Lower lobe of right lung (tissue), 2 donors: ENCODE data around the gene GPR137. TPM values are rescaled to one million over a fixed set of nuclear protein-coding genes. Genes with fewer than 3 reads are reported as not detected.

ENCODE experiments used
- ATAC-seq, 2 donors: fragments of 200-7000 bp; cut with Tn5 transposase; one replicate each; pipeline ENCODE4 v1.9.1; 2020 to 2022; ENCODE audit warnings: mild to moderate bottlenecking in 2 of 2, moderate library complexity in 2 of 2
- DNase-seq: peaks from one replicate; pipeline ENCODE4 v3.0.0-alpha.2; 2020
- H3K27ac ChIP-seq: fragments of 200-600 bp; one replicate; pipeline ENCODE4 v1.8.0; 2022
- H3K27me3 ChIP-seq: fragments of 200-600 bp; one replicate; pipeline ENCODE4 v1.8.0; 2022; ENCODE audit warnings: low read depth
- H3K36me3 ChIP-seq: fragments of 200-600 bp; one replicate; pipeline ENCODE4 v1.8.0; 2022; ENCODE audit warnings: mild to moderate bottlenecking
- H3K4me1 ChIP-seq: fragments of 200-600 bp; one replicate; pipeline ENCODE4 v1.8.0; 2022
- H3K4me3 ChIP-seq: fragments of 200-600 bp; one replicate; pipeline ENCODE4 v1.8.0; 2022; ENCODE audit warnings: mild to moderate bottlenecking
- H3K9me3 ChIP-seq: fragments of 200-600 bp; one replicate; pipeline ENCODE4 v1.8.0; 2022
- intact Hi-C: fragments of 100-400 bp; cut with DNase I; formaldehyde crosslinking; loops from one replicate; pipeline ENCODE4 v1.11.0; 2022
- total RNA-seq: library from RNA; stranded (reverse); fragmentation: NEBNext Ultra II Directional; extraction: Animal tissue kit (Norgen Biotek cat#: 25700); gene quantifications from one replicate; pipeline ENCODE4 v1.2.1, GENCODE V29; 2021
- TF ChIP-seq, protein P1 (sequence below): fragments of 200-600 bp; IDR thresholded peaks from one replicate; pipeline ENCODE4 v1.8.0; 2022; ENCODE audit warnings: antibody characterized with exemption, mild to moderate bottlenecking
- donor health status: DM: no; HTN: yes; CAD: no; lungs with severe emphysema.

Gene GPR137
- total RNA-seq, 1 donor from 2014 or later: 37.7 TPM

DNA sequence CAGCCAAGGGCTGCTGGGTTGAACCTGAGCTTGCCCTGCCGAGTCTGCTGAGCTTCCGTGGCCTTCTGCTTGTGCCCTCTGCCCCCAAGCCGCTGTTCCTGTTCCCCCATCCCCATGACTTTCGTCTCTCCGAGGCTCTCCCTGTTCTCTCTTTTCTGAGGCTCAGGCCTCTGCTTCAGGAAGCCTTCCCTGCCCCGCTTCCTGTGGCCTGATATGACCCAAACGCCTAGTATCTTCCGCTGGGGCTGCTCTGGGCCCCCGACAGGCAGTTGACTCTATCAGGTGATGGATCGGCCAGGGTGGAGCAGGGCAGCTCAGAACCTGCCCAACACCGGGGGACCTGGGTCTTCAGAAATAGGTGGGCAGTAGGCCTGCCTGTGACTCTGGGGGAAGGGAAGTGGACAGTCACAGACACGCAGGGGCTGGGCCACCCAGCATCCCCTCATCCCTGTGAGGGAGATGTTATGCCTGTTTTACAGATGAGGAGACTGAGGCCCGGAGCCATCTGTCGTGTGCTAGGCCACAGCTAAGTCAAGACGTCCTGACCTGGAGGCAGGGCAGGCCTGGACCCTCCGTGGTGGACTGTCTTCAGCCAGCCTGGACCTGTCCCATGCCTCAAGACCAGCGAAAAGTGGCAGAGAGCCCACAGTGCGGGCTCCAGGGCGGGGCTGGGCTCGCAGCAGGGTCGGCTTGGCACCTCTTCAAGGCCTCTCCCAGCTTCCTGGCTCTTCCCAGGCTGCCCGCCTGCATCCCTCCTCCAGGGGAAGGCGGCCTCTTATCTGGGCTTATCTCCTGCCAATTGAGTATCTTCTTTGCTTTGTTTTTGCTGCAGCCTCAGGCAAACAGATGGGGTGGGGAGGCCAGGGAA lies 17.4 kb upstream of the GPR137 start:
- no peak for ATAC-seq
- peak; percentile 72 for DNase-seq
- intact Hi-C loops: no loop called here

DNA sequence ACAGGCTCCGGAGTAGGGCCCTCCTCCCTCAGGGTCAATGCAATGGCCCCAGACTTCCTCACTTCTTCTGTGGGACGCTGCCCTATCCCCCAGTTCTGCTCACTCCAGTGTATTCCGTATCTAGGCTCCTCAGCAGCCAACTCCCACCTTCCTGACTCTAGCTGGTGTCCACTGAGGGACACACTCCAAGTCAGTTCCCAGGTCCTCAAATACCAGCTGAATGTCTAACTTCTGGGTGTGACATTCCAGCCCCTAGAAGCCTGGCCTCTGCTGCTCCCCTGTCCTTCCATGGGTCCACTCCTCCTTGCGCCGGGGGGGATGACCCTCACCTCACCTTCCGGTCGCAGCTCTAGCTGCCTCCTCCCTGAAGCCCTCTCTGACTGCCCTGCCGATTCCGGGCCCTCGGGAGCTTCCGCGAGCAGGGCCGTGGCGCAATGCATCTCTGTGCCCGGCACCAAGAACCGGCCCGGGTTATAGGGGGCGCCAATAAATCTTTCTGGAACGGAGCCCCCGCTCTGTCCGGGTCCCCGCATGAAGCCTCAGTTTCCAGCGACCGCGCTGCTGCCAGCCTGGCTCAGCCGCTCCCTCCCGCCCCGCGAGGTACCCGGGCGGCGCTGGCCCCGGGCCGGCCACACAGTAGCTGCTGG lies 16.6 kb upstream of the GPR137 start:
- peaks cover 40% of the 10 kb centered on the region for H3K4me1 ChIP-seq
- peak overlapping the region; percentile 95 for H3K4me3 ChIP-seq
- H3K27ac ChIP-seq: peak overlapping the region; percentile 99
- H3K9me3 ChIP-seq: no peaks in the 10 kb centered on the region
- no peaks in the 10 kb centered on the region for H3K27me3 ChIP-seq
- intact Hi-C loops: no loop called here
- ATAC-seq (peak; percentile 31 to 48), DNase-seq (peak; percentile 84)
- TF ChIP-seq, protein P1, sequence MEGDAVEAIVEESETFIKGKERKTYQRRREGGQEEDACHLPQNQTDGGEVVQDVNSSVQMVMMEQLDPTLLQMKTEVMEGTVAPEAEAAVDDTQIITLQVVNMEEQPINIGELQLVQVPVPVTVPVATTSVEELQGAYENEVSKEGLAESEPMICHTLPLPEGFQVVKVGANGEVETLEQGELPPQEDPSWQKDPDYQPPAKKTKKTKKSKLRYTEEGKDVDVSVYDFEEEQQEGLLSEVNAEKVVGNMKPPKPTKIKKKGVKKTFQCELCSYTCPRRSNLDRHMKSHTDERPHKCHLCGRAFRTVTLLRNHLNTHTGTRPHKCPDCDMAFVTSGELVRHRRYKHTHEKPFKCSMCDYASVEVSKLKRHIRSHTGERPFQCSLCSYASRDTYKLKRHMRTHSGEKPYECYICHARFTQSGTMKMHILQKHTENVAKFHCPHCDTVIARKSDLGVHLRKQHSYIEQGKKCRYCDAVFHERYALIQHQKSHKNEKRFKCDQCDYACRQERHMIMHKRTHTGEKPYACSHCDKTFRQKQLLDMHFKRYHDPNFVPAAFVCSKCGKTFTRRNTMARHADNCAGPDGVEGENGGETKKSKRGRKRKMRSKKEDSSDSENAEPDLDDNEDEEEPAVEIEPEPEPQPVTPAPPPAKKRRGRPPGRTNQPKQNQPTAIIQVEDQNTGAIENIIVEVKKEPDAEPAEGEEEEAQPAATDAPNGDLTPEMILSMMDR: no peak
- peaks cover 33% of the 10 kb centered on the region for H3K36me3 ChIP-seq

More for the DNA sequence above, 17.4 kb upstream of the GPR137 start:
- Histone ChIP-seq H3K27me3 (no peaks in the 10 kb centered on the region), H3K36me3 (peaks cover 41% of the 10 kb centered on the region), H3K9me3 (no peaks in the 10 kb centered on the region), H3K4me1 (peaks cover 40% of the 10 kb centered on the region), H3K4me3 (peak overlapping the region; percentile 95), H3K27ac (peak overlapping the region; percentile 99)
- TF ChIP-seq, protein P1: no peak

DNA sequence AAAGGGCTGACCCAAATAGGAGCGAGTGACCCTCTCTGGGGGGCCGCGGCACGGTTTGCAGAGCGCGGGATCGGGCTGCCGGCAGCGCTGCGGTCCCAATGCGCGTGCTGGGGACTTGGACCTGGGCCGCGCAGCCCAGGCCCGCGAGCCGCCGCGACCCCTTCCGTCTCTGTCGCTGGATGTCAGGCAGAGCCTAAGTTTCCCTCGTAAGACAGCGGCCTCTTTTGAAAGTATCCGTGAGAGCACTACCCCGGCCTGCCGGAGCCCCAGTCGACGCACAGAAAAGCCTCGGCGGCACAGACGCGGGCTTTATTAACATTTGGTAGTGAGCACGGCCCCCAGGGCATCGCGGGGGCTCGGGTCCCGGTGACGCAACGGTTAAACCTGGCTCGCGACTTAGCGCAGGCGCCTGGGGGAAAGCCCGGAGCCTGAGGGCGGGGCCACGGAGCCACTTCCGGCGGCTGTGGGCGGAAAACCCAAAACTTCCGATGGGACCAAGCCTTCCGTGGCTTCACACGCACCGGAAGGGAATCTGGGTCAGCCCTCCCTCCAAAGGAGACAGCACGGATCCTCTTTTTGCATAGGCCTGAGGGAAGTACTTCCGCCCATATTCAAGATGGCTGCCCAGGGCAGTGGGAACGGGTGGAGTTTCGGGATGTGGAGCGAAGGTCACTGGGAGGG lies 16.0 kb upstream of the GPR137 start:
- TF ChIP-seq, protein P1: peak; percentile 19
- Histone ChIP-seq H3K4me1 (peaks cover 40% of the 10 kb centered on the region), H3K27me3 (no peaks in the 10 kb centered on the region), H3K36me3 (peaks cover 27% of the 10 kb centered on the region), H3K27ac (peak overlapping the region; percentile 99), H3K4me3 (peak overlapping the region; percentile 95), H3K9me3 (no peaks in the 10 kb centered on the region)
- intact Hi-C loops: no loop called here
- DNase-seq: peak; percentile 98
- ATAC-seq: peak; percentile 89 to 94

DNA sequence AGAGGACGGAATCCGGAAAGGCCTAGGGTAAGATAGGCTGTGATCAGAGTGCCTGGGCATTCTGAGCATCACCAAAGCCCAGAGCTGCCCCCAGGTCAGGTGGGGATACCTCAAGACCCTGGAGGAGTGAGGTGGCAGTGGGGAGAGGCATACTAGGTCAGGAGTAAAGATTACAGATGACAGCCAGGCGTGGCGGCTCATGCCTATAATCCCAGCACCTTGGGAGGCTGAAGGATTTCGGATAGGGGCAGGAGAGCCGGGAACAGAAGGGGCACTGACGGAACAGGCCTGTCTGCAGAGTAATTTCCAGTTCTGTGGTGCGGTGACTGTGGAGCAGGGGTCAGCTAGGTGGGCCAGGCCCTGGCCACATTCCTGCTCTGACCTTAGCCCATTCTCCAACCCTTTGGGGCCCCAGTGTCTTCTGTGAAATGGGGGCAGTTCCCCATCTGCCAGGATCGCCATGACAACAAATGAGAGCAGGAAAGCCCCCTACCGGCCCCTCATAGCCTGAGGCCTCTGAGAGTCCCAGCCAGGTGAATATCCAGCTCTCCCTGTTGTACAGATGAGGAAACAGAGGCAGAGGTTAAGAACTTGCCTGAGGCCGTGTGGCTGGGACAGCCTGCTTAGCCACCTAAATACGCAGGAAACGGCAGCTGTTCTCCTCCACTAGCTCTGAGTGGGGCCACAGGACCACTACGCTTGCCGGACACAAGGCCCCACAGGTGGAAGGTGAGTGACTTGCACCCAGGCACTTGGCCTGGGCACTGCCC lies 10.4 kb upstream of the GPR137 start:
- Histone ChIP-seq H3K4me3 (no peak overlapping the region), H3K27me3 (no peaks in the 10 kb centered on the region), H3K9me3 (no peaks in the 10 kb centered on the region), H3K4me1 (peaks cover 14% of the 10 kb centered on the region), H3K27ac (no peak overlapping the region), H3K36me3 (peaks cover 38% of the 10 kb centered on the region)
- intact Hi-C loops: no loop called here
- ATAC-seq (no peak), DNase-seq (no peak)
- TF ChIP-seq, protein P1: no peak

DNA sequence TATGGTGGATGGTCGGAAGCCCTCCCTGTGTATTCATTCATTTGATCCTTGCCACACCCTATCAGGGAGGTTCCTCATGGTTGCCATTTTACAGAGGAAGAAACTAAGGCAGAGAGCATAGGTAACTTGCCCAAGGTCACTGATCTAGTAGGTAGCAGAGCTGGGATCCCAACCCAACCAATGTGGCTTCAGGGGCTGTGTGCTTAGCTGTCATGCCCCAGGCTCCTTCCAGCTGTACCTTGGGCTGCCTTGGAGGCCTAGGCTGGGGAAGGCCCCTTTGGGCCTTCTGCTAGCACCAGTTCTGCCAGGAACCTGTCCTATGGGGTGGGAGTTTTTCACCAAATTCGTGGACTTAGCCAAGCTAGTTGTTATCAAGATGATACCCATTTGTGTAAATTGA lies 9.8 kb upstream of the GPR137 start:
- peaks cover 14% of the 10 kb centered on the region for H3K4me1 ChIP-seq
- intact Hi-C loops: no loop called here
- H3K4me3 ChIP-seq: no peak overlapping the region
- H3K9me3 ChIP-seq: no peaks in the 10 kb centered on the region
- no peak for DNase-seq
- H3K27ac ChIP-seq: no peak overlapping the region
- TF ChIP-seq, protein P1: no peak
- H3K27me3 ChIP-seq: no peaks in the 10 kb centered on the region
- no peak for ATAC-seq
- peaks cover 41% of the 10 kb centered on the region for H3K36me3 ChIP-seq
